NCI-H526 (cell line): ENCODE measurements around the gene TEAD1.
"Not testable (repeated sequence)": the region's sequence is repeated elsewhere in the genome, so short reads cannot be mapped to it uniquely, and the experiment has no call there.

Source experiments
- DNase-seq, 2 experiments: peaks; one replicate each; lab custom pipeline; 2025; lab: John Stamatoyannopoulos, UW

TEAD1 gene

DNA sequence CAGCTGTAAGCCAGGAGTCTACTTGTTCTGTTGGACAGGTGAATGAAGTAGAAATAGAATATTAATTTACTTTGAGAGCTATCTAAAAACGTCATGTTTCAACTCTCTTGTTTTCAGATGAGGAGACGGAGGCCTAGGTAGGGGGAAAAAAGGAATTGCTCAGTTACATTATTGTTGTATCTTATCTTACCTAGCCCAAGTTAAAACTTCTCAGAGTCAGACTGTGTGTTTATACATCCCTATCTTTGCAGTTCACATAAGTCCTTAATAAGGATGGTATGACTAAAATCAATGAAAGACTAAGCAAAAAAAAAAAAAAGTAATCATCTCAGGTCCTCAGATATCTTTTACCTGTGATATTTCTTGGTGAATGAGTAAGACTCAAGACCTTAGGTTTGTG, 62.8 kb downstream of the TEAD1 start:
- no peak for DNase-seq

GRCh38 chr11:12741671-12742216, 67.5 kb downstream of the TEAD1 start:
- DNase-seq: no peak

- DNase-seq: no peak
Observed at GRCh38 chr11:12743834-12744449, 69.7 kb downstream of the TEAD1 start.

DNA sequence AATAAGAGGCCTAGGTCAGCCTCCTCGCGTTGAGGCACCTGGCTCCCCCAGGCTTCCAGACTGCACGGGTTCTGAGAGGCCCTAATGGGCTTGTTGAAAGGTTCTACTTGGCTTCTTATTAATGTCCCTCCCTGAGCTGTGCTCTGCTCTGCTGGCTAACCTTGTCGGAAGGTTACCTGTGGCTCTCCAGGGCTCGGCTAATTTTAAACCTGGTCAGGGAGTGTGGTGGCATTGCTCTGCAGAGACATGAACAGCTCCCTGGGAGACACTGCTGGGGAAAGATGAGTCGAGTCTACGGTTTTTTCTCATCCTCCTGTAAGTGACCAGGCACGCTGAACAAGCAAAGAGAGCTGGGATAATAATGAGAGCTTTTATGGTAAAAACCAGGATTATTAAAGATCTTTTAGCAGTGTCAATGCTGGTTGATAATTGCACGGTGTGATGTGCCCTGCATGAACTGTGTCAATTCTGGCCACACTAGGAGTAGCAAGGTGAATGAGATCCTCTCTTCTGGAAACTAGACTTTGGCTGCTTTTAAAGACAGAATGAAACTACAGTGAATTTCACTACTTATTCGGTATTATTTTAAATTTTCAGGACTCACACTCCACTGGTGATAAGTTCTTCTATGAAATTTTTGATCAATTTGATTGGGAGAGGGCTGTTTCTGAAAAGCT, 70.7 kb downstream of the TEAD1 start:
- DNase-seq: no peak

DNA sequence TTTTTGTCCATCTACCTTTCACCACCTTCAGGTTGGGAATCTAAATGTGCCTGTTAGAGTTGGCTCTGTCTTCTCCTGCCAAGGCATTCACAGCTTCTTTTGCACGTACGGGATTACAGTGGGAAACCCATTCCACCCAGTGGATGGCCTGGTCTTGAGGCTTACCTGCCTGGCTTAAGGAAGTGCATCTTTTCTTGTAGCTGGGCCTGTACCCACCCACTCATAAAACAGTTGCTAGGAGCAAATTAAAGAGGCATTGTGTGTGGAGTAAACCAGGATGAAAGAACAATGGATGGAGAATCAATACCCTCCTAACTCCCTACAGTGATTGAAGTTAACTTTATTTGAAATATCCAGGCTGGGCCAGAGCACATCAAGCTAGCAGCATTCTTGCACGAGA, 71.6 kb downstream of the TEAD1 start:
- DNase-seq: no peak

DNA sequence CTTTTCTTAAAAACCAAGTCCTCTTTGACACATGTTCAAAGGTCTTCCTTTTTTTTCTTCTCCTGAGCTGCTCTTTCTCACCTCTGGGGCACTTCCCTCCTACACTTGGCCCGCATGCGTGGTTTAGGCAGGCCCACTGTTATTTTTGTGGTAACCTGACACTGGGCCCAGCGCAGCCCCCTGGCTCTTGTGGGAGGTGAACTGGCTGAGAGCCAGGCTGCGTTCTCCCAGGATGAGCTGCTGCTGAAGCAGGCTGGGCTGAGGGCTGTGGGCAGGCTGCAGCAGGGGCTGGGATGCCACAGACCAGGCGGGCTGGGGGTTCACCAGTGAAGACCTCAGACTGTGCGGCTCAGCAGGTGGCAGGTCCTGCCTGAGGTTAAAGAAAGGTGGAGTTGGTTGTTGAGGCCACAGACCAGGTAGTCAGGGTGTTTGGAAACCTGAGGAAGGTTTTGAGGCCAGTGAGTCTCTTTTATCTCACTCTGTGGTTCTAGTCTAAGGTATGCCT, 72.4 kb downstream of the TEAD1 start:
- DNase-seq: peak; percentile 86 to 93

- peak in 1 of 2 experiments; percentile 19 for DNase-seq
Observed at GRCh38 chr11:12748561-12748960, 74.3 kb downstream of the TEAD1 start.

GRCh38 chr11:12749442-12749841, 75.2 kb downstream of the TEAD1 start:
- DNase-seq: peak; percentile 64 to 70

DNA sequence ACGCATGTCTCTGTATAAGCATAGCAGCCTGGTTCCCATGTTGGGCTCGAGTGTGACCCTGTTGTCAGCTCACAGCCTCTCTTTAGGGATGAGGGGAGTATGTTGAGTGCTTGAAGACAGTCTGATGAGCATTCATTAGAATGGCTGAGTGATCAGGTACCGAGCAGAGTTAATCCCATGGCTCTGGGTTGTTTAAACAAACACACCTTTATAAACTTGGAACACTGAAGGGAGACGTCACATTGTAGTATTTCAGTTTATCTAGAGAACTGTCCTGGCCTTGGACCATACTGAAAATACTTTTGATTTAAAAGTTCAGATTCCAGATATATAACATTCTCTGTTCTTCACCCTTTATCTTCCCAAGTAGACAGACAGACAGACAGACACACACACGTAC, 76.0 kb downstream of the TEAD1 start:
- peak in 1 of 2 experiments; percentile 44 for DNase-seq

DNA sequence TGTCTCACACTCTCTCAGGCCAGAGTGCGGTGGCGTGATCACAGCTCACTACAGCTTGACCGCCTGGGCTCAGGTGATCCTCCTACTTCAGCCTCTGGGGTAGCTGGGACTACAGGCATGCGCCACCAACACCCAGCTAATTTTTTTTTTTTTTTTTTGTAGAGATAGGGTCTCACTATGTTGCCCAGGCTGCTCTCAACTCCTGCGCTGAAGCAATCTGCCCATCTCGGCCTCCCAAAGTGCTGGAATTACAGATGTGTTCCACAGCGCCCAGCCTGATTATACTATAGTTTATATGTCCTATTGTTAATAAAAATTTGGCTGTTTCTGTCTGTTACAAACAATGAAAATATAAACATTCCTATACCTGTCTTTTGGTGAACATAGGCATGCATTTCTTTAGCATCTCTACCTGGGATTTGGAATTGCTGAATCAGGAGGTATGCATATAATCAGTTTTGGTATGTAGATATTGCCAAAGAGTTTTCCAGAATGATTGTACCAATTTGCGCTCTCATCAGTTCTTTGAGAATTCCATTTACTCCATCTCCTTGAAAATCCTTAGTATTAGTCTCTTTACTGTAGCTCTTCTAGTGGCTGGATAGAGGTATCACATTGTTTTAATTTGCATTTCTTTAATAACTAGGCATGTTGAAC, 78.8 kb downstream of the TEAD1 start:
- DNase-seq: no peak

GRCh38 chr11:12754021-12754420, 79.8 kb downstream of the TEAD1 start:
- DNase-seq: no peak

GRCh38 chr11:12754582-12755234, 80.5 kb downstream of the TEAD1 start:
- peak; percentile 14 to 64 for DNase-seq

GRCh38 chr11:12755510-12756453, 81.6 kb downstream of the TEAD1 start:
- no peak for DNase-seq

DNA sequence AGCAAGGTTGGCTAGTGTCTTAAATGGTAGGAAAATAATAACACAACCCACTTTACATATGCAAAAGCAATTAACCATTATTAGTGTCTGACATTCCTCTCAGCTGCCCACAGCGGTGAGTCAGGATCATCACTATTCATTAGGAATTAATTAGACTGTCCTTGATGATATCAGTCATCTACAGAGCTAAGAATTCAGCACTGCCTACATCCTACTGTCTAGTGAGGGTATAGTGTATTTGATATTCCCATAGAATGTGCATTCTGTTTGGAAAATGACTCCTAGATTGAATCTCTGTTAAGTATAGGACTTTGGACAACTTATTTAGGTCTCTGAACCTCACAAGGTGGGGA, 82.2 kb downstream of the TEAD1 start:
- DNase-seq: no peak

- DNase-seq: no peak
Observed at GRCh38 chr11:12756867-12757266, 82.6 kb downstream of the TEAD1 start.

- no peak for DNase-seq
Observed at GRCh38 chr11:12757416-12757815, 83.2 kb downstream of the TEAD1 start.

DNA sequence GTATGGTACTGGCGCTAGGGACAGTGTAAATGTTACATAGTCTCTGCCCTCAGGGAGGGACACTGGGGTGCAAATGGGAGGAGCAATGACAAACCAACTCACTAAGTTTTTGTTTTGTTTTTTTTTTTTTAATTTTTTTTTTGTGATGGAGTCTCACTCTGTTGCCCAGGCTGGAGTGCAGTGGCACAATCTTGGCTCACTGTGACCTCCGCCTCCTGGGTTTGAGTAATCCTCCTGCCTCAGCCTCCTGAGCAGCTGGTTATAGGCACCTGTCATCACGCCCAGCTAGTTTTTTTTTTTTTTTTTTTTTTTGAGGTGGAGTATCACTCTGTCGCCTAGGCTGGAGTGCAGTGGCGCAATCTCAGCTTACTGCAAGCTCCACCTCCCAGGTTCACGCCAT, 83.9 kb downstream of the TEAD1 start:
- not testable (repeated sequence) for DNase-seq

DNA sequence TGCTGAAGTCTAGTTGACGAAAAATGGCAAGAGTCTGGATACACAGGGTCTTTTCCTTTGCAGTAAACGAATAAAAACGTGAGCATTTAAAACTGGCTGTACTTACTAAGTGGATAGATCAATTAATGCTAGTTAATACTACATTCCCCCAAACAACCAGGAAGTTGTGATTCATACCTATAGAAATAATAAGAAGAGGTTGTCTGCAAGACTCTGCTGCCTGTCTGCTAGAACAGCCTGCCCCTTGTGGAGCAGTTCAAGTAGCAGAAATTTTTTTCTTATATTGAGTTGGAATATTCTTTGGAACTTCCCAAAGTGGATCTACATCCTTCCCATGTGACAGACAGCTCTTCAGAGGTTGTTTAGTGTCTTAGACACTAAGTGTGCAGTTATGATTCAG, 86.8 kb downstream of the TEAD1 start:
- no peak for DNase-seq

DNA sequence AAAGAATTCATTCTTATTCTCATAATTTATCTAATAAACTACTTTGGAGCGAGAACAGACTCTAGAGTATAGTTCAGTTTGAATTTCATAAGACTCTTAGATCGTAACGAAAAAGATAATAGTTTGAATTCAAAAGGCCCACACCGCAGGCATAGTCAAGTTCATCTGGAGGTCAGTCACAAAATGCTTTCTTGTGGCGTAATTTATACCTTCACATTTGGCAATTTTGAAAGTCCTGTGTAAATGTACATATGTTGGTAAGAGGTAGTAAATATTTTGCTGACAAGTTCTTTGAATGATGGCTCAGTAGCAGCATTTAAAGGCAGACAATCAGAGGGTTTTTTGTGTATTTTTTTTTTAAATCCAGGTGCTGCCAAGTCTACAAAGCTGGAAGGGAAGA, 88.1 kb downstream of the TEAD1 start:
- no peak for DNase-seq

GRCh38 chr11:12762696-12763324, 88.6 kb downstream of the TEAD1 start:
- DNase-seq: peak; percentile 54 to 76
